ENCODE data around the gene TRAPPC10. TPM values are rescaled to one million over a fixed set of nuclear protein-coding genes. Genes with fewer than 3 reads are reported as not detected.

Gene TRAPPC10
- total and polyA plus RNA-seq, 2 of the 8 experiments (the other 6 are each of a cell fraction or from before 2014, with no cell fraction given), result 18.5 to 29.8 TPM

- TF ChIP-seq CBX5 (IDR thresholded peaks at IDR 0.05; ENCODE audit: low read depth, low read length) (no peak), SP4 (IDR thresholded peaks at IDR 0.05; ENCODE audit: low read length) (no peak), TAF1 (IDR thresholded peaks at IDR 0.05; ENCODE audit: low read depth, low read length) (peak; percentile 75), ASH2L (IDR thresholded peaks at IDR 0.05; ENCODE audit: low read length) (no peak), PHF8 (conservative IDR thresholded peaks at IDR 0.05; ENCODE audit: low read depth, low read length) (peak; percentile 87), BRCA1 (IDR thresholded peaks at IDR 0.05; ENCODE audit: low read depth, low read length) (no peak), KDM4A (IDR thresholded peaks at IDR 0.05; ENCODE audit: low read depth, low read length, severe bottlenecking) (peak; percentile 87), SAP30 (IDR thresholded peaks at IDR 0.05; ENCODE audit: insufficient read depth, insufficient replicate concordance, low read length) (no peak)
- TF ChIP-seq, protein P1, sequence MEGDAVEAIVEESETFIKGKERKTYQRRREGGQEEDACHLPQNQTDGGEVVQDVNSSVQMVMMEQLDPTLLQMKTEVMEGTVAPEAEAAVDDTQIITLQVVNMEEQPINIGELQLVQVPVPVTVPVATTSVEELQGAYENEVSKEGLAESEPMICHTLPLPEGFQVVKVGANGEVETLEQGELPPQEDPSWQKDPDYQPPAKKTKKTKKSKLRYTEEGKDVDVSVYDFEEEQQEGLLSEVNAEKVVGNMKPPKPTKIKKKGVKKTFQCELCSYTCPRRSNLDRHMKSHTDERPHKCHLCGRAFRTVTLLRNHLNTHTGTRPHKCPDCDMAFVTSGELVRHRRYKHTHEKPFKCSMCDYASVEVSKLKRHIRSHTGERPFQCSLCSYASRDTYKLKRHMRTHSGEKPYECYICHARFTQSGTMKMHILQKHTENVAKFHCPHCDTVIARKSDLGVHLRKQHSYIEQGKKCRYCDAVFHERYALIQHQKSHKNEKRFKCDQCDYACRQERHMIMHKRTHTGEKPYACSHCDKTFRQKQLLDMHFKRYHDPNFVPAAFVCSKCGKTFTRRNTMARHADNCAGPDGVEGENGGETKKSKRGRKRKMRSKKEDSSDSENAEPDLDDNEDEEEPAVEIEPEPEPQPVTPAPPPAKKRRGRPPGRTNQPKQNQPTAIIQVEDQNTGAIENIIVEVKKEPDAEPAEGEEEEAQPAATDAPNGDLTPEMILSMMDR (IDR thresholded peaks at IDR 0.05; ENCODE audit: control extremely low read depth in 1 of 3, insufficient read depth in 1 of 3, low read depth in 1 of 3, low read length in 3 of 3), result peak in 1 of 3 experiments; percentile 8; a peak in 1 of 4 replicates
Observed at GRCh38 chr21:44011579-44012473, at the start of gene TRAPPC10 (continued).
